Panc1 (cell line): ENCODE data around the gene MMP21. TPM values are rescaled to one million over a fixed set of nuclear protein-coding genes. Genes with fewer than 3 reads are reported as not detected.

Experiments
- ATAC-seq: fragments of 200-7000 bp; cut with Tn5 transposase; 2 replicates; pipeline ENCODE4 v1.9.1; 2020; ENCODE audit warnings: mild to moderate bottlenecking, moderate library complexity
- BruUV-seq: library from RNA; stranded (reverse); fragments of 400-500 nt; replicated peaks from 2 replicates; lab custom pipeline; 2021; lab: Mats Ljungman, UMichigan
- CTCF ChIA-PET: fragments of 300-600 bp; sonication (Branson Sonifier 250); formaldehyde crosslinking; loops from one replicate; lab custom pipeline; 2022; ENCODE audit warnings: antibody characterized with exemption; lab: Charles Lee
- POLR2A ChIA-PET: fragments of 300-600 bp; sonication (Branson Sonifier 250); formaldehyde crosslinking; loops from one replicate; lab custom pipeline; 2022; ENCODE audit warnings: antibody characterized with exemption; lab: Charles Lee
- DNase-seq: peaks from one replicate; pipeline ENCODE4 v3.0.0-alpha.2; 2010; ENCODE audit warnings: low read depth, low spot score
- H3K27ac ChIP-seq: 2 replicates; pipeline ENCODE4 v1.5.1; 2011; ENCODE audit warnings: mild to moderate bottlenecking, low read length, inconsistent platforms
- H3K27me3 ChIP-seq: fragments of 200-500 bp; sonication (Bioruptor generic); 2 replicates; pipeline ENCODE4 v1.6.0; 2014; ENCODE audit warnings: low read length, inconsistent platforms; ENCODE audit not compliant: control insufficient read depth, insufficient read depth
- H3K36me3 ChIP-seq: fragments of 200-500 bp; sonication (Bioruptor generic); 2 replicates; pipeline ENCODE4 v1.5.1; 2014; ENCODE audit warnings: inconsistent platforms, mild to moderate bottlenecking, low read length, moderate library complexity; ENCODE audit not compliant: control insufficient read depth, insufficient read depth
- H3K4me1 ChIP-seq: 2 replicates; pipeline ENCODE4 v1.5.1; 2011; ENCODE audit warnings: inconsistent platforms, mild to moderate bottlenecking, low read length, moderate library complexity; ENCODE audit not compliant: control insufficient read depth, insufficient read depth
- H3K4me3 ChIP-seq, 2 experiments: 2 replicates each; pipeline ENCODE4 v1.5.1; 2011 to 2012; ENCODE audit warnings: low read depth in 2 of 2, low read length in 2 of 2, mild to moderate bottlenecking in 2 of 2, inconsistent platforms in 1 of 2, moderate library complexity in 1 of 2
- H3K9me3 ChIP-seq: fragments of 200-500 bp; sonication (Bioruptor generic); 2 replicates; pipeline ENCODE4 v1.5.1; 2014; ENCODE audit warnings: low read depth, mild to moderate bottlenecking, inconsistent platforms, low read length, moderate library complexity; ENCODE audit not compliant: control insufficient read depth, insufficient read depth
- POLR2AphosphoS5 ChIP-seq: IDR thresholded peaks from 2 replicates; pipeline ENCODE4 v1.6.1; 2012; ENCODE audit warnings: mild to moderate bottlenecking, low read depth, low read length, moderate library complexity
- REST ChIP-seq, 2 experiments: IDR thresholded peaks; 2 replicates each; pipeline ENCODE4 v1.6.1; 2011 to 2012; ENCODE audit warnings: low read depth in 2 of 2, control low read depth in 1 of 2, low read length in 1 of 2, mild to moderate bottlenecking in 1 of 2, moderate library complexity in 1 of 2; ENCODE audit not compliant: insufficient read depth in 1 of 2
- SIN3A ChIP-seq: IDR thresholded peaks from 2 replicates; pipeline ENCODE4 v1.6.1; 2012; ENCODE audit warnings: low read depth, mild to moderate bottlenecking, low read length, moderate library complexity, borderline replicate concordance; ENCODE audit not compliant: insufficient read depth
- TCF7L2 ChIP-seq: IDR thresholded peaks from 2 replicates; pipeline ENCODE4 v1.6.1; 2011; ENCODE audit warnings: mild to moderate bottlenecking, low read depth, low read length, inconsistent platforms
- in situ Hi-C: cut with HindIII; loops from 2 replicates; pipeline ENCODE4 v1.10.0; 2016; ENCODE audit warnings: low sequenced_read_pairs, low pct_unique_long_range_greater_than_20kb
- intact Hi-C: fragments of 100-400 bp; cut with micrococcal nuclease; formaldehyde crosslinking; loops from one replicate; pipeline ENCODE4 v1.10.0; 2022; ENCODE audit not compliant: unreplicated experiment
- total RNA-seq: library from RNA; stranded (reverse); gene quantifications from one replicate; pipeline ENCODE4 v1.2.1, GENCODE V29; 2021; ENCODE audit not compliant: unreplicated experiment
- TF ChIP-seq, protein P1 (sequence below): fragments of 450-650 bp; IDR thresholded peaks from 2 replicates; pipeline ENCODE4 v1.5.1; 2017; ENCODE audit warnings: mild to moderate bottlenecking

Gene MMP21
- total RNA-seq, 1 experiment from 2014 or later = not detected

DNA sequence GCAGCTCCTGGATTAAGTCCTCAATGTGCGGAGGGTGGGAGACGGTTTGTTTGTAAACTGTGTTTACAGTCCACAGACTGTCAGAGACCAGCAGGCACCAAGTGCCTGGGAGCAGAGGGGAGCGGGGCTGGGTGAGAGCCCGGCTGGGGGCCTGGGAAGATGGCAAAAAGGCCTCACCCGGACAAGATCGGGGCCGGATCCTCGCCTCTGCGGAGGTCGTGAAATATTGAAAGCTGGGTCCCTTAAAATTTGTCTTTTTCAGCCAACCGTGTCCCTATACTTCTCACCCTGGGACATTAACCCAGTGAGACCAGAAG lies 2.8 kb downstream of the MMP21 start:
- BruUV-seq = no TSS peak
- no peaks in the 10 kb centered on the region for H3K36me3 ChIP-seq
- TF ChIP-seq TCF7L2 (no peak), POLR2AphosphoS5 (no peak)
- TF ChIP-seq, protein P1, sequence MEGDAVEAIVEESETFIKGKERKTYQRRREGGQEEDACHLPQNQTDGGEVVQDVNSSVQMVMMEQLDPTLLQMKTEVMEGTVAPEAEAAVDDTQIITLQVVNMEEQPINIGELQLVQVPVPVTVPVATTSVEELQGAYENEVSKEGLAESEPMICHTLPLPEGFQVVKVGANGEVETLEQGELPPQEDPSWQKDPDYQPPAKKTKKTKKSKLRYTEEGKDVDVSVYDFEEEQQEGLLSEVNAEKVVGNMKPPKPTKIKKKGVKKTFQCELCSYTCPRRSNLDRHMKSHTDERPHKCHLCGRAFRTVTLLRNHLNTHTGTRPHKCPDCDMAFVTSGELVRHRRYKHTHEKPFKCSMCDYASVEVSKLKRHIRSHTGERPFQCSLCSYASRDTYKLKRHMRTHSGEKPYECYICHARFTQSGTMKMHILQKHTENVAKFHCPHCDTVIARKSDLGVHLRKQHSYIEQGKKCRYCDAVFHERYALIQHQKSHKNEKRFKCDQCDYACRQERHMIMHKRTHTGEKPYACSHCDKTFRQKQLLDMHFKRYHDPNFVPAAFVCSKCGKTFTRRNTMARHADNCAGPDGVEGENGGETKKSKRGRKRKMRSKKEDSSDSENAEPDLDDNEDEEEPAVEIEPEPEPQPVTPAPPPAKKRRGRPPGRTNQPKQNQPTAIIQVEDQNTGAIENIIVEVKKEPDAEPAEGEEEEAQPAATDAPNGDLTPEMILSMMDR = no peak
- no peaks in the 10 kb centered on the region for H3K9me3 ChIP-seq
- ChIA-PET POLR2A (no interaction called here), CTCF (no interaction called here)
- in situ Hi-C loops (no loop called here), intact Hi-C loops (no loop called here)
- no peaks in the 10 kb centered on the region for H3K4me1 ChIP-seq
- no peak overlapping the region for H3K4me3 ChIP-seq
- no peak for ATAC-seq
- H3K27me3 ChIP-seq = no peaks in the 10 kb centered on the region
- H3K27ac ChIP-seq = no peak overlapping the region
- no peak for DNase-seq

- Histone ChIP-seq H3K27ac (no peak overlapping the region), H3K36me3 (no peaks in the 10 kb centered on the region), H3K9me3 (no peaks in the 10 kb centered on the region), H3K4me1 (no peaks in the 10 kb centered on the region), H3K27me3 (no peaks in the 10 kb centered on the region), H3K4me3 (no peak overlapping the region)
- no peak for DNase-seq
- ATAC-seq = no peak
- POLR2A ChIA-PET = no interaction called here
- in situ Hi-C loops (no loop called here), intact Hi-C loops (no loop called here)
- no TSS peak for BruUV-seq
- CTCF ChIA-PET = no interaction called here
- TF ChIP-seq SIN3A (no peak), REST (IDR thresholded peaks at IDR 0.05; ENCODE audit: insufficient read depth in 1 of 2, low read depth in 2 of 2, low read length in 1 of 2) (no peak), POLR2AphosphoS5 (no peak), TCF7L2 (no peak)
- TF ChIP-seq, protein P1 = no peak
These were observed 3.3 kb downstream of the MMP21 start for GRCh38 chr10:125772112-125772863.
